ENCODE measurements around the gene SLC16A7. TPM values are rescaled to one million over a fixed set of nuclear protein-coding genes. Genes with fewer than 3 reads are reported as not detected.

Gene SLC16A7
- polyA plus RNA-seq, 1 donor from 2014 or later, result 2.3 TPM

- Histone ChIP-seq H3K27ac (ENCODE audit: low read length) (no peak overlapping the region), H3K36me3 (ENCODE audit: insufficient read depth, low read length) (no peaks in the 10 kb centered on the region), H3K9me2 (ENCODE audit: insufficient read depth, low read length) (no peaks in the 10 kb centered on the region), H4K20me1 (ENCODE audit: insufficient read depth) (no peaks in the 10 kb centered on the region), H3K4me3 (ENCODE audit: low read length) (no peak overlapping the region), H3K9ac (ENCODE audit: low read length) (no peak overlapping the region), H3K27me3 (ENCODE audit: insufficient read depth, low read depth, low read length) (no peaks in the 10 kb centered on the region), H3K79me2 (replicated peaks; ENCODE audit: insufficient read depth, low read length) (no peaks in the 10 kb centered on the region), H3F3A (ENCODE audit: insufficient read depth, low read length, poor library complexity, severe bottlenecking) (no peaks in the 10 kb centered on the region), H2AFZ (ENCODE audit: low read depth, low read length) (no peak overlapping the region), H3K9me3 (ENCODE audit: low read length) (no peaks in the 10 kb centered on the region), H3K4me2 (ENCODE audit: low read length) (no peak overlapping the region)
- no peak for TF ChIP-seq MXI1 (conservative IDR thresholded peaks at IDR 0.05; ENCODE audit: poor library complexity, severe bottlenecking)
- TF ChIP-seq RAD21 (conservative IDR thresholded peaks at IDR 0.05), result no peak
- no peak for TF ChIP-seq REST (IDR thresholded peaks at IDR 0.05; ENCODE audit: borderline replicate concordance)
- TF ChIP-seq POLR2AphosphoS5 (IDR thresholded peaks at IDR 0.05), result no peak
- no peak for TF ChIP-seq SMC3 (conservative IDR thresholded peaks at IDR 0.05; ENCODE audit: poor library complexity)
- no peak for TF ChIP-seq TAF1 (IDR thresholded peaks at IDR 0.05; ENCODE audit: low read depth)
- TF ChIP-seq EP300 (conservative IDR thresholded peaks at IDR 0.05; ENCODE audit: poor library complexity, severe bottlenecking), result no peak
- no peak for TF ChIP-seq EZH2 (IDR thresholded peaks at IDR 0.05; ENCODE audit: borderline replicate concordance, insufficient read depth, low read length, poor library complexity, severe bottlenecking)
- no peak for TF ChIP-seq CTCF (IDR thresholded peaks at IDR 0.05; ENCODE audit: poor library complexity, severe bottlenecking)
Observed at GRCh38 chr12:59646636-59647035, 50.8 kb downstream of the SLC16A7 start.

DNA sequence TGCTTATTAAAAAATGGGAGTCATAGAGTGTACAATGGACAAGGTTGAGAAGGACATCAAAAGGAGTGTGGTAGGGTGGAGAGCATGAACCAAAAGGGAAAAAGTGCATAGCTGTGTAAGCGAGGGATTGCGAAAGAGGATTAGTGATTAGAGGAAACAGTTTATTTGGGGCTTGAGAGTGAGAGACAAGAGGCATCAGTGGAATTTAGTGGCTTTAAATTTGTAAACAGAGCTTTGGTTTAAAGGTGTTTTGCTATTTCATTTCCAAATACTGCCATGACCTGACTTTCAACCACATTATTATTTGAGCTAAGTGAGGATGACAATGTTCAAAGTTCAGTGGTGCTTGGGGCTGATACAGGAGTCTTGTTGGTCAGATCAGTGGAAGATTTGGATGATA is 53.4 kb downstream of the SLC16A7 start:
- no peak overlapping the region for H3K4me2 ChIP-seq (ENCODE audit: low read length)

More for the DNA sequence above, 53.4 kb downstream of the SLC16A7 start:
- Histone ChIP-seq H3F3A (ENCODE audit: insufficient read depth, low read length, poor library complexity, severe bottlenecking) (no peaks in the 10 kb centered on the region), H3K4me3 (ENCODE audit: low read length) (no peak overlapping the region), H3K9ac (ENCODE audit: low read length) (no peak overlapping the region), H3K27me3 (ENCODE audit: insufficient read depth, low read depth, low read length) (no peaks in the 10 kb centered on the region), H4K20me1 (ENCODE audit: insufficient read depth) (no peaks in the 10 kb centered on the region), H3K9me2 (ENCODE audit: insufficient read depth, low read length) (no peaks in the 10 kb centered on the region), H2AFZ (ENCODE audit: low read depth, low read length) (no peak overlapping the region), H3K27ac (ENCODE audit: low read length) (no peak overlapping the region), H3K36me3 (ENCODE audit: insufficient read depth, low read length) (no peaks in the 10 kb centered on the region), H3K79me2 (replicated peaks; ENCODE audit: insufficient read depth, low read length) (no peaks in the 10 kb centered on the region), H3K9me3 (ENCODE audit: low read length) (no peaks in the 10 kb centered on the region)
- TF ChIP-seq REST (IDR thresholded peaks at IDR 0.05; ENCODE audit: borderline replicate concordance), result no peak
- no peak for TF ChIP-seq SMC3 (conservative IDR thresholded peaks at IDR 0.05; ENCODE audit: poor library complexity)
- TF ChIP-seq CTCF (IDR thresholded peaks at IDR 0.05; ENCODE audit: poor library complexity, severe bottlenecking), result no peak
- TF ChIP-seq EZH2 (IDR thresholded peaks at IDR 0.05; ENCODE audit: borderline replicate concordance, insufficient read depth, low read length, poor library complexity, severe bottlenecking), result no peak
- no peak for TF ChIP-seq EP300 (conservative IDR thresholded peaks at IDR 0.05; ENCODE audit: poor library complexity, severe bottlenecking)
- TF ChIP-seq MXI1 (conservative IDR thresholded peaks at IDR 0.05; ENCODE audit: poor library complexity, severe bottlenecking), result no peak
- TF ChIP-seq RAD21 (conservative IDR thresholded peaks at IDR 0.05), result no peak
- no peak for TF ChIP-seq POLR2AphosphoS5 (IDR thresholded peaks at IDR 0.05)
- no peak for TF ChIP-seq TAF1 (IDR thresholded peaks at IDR 0.05; ENCODE audit: low read depth)
